HCT116 (cell line): ENCODE data around the gene FBXL7. TPM values are rescaled to one million over a fixed set of nuclear protein-coding genes. Genes with fewer than 3 reads are reported as not detected.
"Not testable (repeated sequence)": the region's sequence is repeated elsewhere in the genome, so short reads cannot be mapped to it uniquely, and the experiment has no call there.

Source experiments
- ATAC-seq: fragments of 200-7000 bp; cut with Tn5 transposase; 2 replicates; pipeline ENCODE4 v1.9.1; 2020; ENCODE audit warnings: mild to moderate bottlenecking, moderate library complexity
- BruUV-seq: library from RNA; stranded (reverse); fragments of 400-500 nt; replicated peaks from 2 replicates; lab custom pipeline; 2021; lab: Mats Ljungman, UMichigan
- CTCF ChIA-PET: fragments of 300-600 bp; sonication (Branson Sonifier 250); formaldehyde crosslinking; loops from one replicate; lab custom pipeline; 2021; ENCODE audit warnings: antibody characterized with exemption; lab: Charles Lee
- POLR2A ChIA-PET: fragments of 300-600, 350-600 bp; sonication (Branson Sonifier 250); formaldehyde crosslinking; loops from one replicate; lab custom pipeline; 2021; ENCODE audit warnings: antibody characterized with exemption; lab: Charles Lee
- RAD21 ChIA-PET, 2 experiments: fragments of 300-600 bp; sonication (Branson Sonifier 250); formaldehyde crosslinking; loops; one replicate each; lab custom pipeline; 2023; ENCODE audit warnings: low total read pairs in 2 of 2; ENCODE audit not compliant: uncharacterized antibody in 2 of 2, unreplicated experiment in 2 of 2, low non-redundant PET in 1 of 2; lab: Charles Lee
- DNase-seq: peaks from one replicate; pipeline ENCODE4 v3.0.0-alpha.2; 2010; ENCODE audit warnings: low read depth, low spot score
- H2AFZ ChIP-seq: fragments of 200-600 bp; shearing (Covaris generic), sonication (generic); 2 replicates; pipeline ENCODE4 v1.6.1; 2017; ENCODE audit warnings: low read depth, mixed run types, mixed read lengths, antibody characterized with exemption, low read length; ENCODE audit not compliant: poor library complexity, severe bottlenecking
- H3K27ac ChIP-seq: 2 replicates; pipeline ENCODE4 v1.5.1; 2012; ENCODE audit warnings: low read depth, low read length
- H3K27me3 ChIP-seq: fragments of 200-600 bp; sonication (generic); 2 replicates; pipeline ENCODE4 v1.6.1; 2016; ENCODE audit warnings: mixed run types, low read length, mixed read lengths; ENCODE audit not compliant: insufficient read depth
- H3K36me3 ChIP-seq, 2 experiments: fragments of 200-500 bp in 1 of 2; fragments of 200-600 bp in 1 of 2; sonication (Bioruptor generic) in 1 of 2; sonication (generic) in 1 of 2; 2 replicates each; pipeline versions ENCODE4 v1.5.1 to v1.6.1; 2014 to 2016; ENCODE audit warnings: low read length in 2 of 2, inconsistent platforms in 1 of 2, mixed read lengths in 1 of 2, mixed run types in 1 of 2; ENCODE audit not compliant: insufficient read depth in 2 of 2, control insufficient read depth in 1 of 2
- H3K4me1 ChIP-seq, 2 experiments: fragments of 200-600 bp in 1 of 2; sonication (generic) in 1 of 2; 2 replicates each; pipeline versions ENCODE4 v1.5.1 to v1.6.1; 2012 to 2017; ENCODE audit warnings: low read length in 2 of 2, inconsistent platforms in 1 of 2, mild to moderate bottlenecking in 1 of 2, mixed read lengths in 1 of 2, mixed run types in 1 of 2, moderate library complexity in 1 of 2; ENCODE audit not compliant: insufficient read depth in 2 of 2, control insufficient read depth in 1 of 2
- H3K4me2 ChIP-seq: fragments of 200-600 bp; sonication (generic); 2 replicates; pipeline ENCODE4 v1.6.1; 2017; ENCODE audit warnings: mixed run types, low read length, mixed read lengths
- H3K4me3 ChIP-seq, 2 experiments: fragments of 200-600 bp in 1 of 2; sonication (generic) in 1 of 2; replicated peaks in 1 of 2; 2 replicates each; pipeline ENCODE4 v1.5.1; 2011 to 2016; ENCODE audit warnings: low read length in 2 of 2, control low read depth in 1 of 2, low read depth in 1 of 2, mild to moderate bottlenecking in 1 of 2, mixed read lengths in 1 of 2, mixed run types in 1 of 2
- H3K79me2 ChIP-seq: fragments of 200-600 bp; sonication (generic); 2 replicates; pipeline ENCODE4 v1.6.1; 2017; ENCODE audit warnings: mild to moderate bottlenecking, mixed run types, low read length, moderate library complexity, mixed read lengths; ENCODE audit not compliant: insufficient read depth
- H3K9ac ChIP-seq: fragments of 200-600 bp; sonication (generic); 2 replicates; pipeline ENCODE4 v1.6.1; 2016; ENCODE audit warnings: low read length, mixed read lengths
- H3K9me2 ChIP-seq: fragments of 200-600 bp; sonication (generic), shearing (Covaris generic); 2 replicates; pipeline ENCODE4 v1.6.1; 2017; ENCODE audit warnings: mixed run types, mild to moderate bottlenecking, moderate library complexity; ENCODE audit not compliant: insufficient read depth
- H3K9me3 ChIP-seq, 2 experiments: fragments of 200-500 bp in 1 of 2; fragments of 200-600 bp in 1 of 2; sonication (Bioruptor generic) in 1 of 2; sonication (generic) in 1 of 2; 2 replicates each; pipeline ENCODE4 v1.6.1; 2014 to 2017; ENCODE audit warnings: low read length in 2 of 2, mixed read lengths in 2 of 2, inconsistent platforms in 1 of 2, low read depth in 1 of 2, mild to moderate bottlenecking in 1 of 2, mixed run types in 1 of 2, moderate library complexity in 1 of 2; ENCODE audit not compliant: control insufficient read depth in 1 of 2, insufficient read depth in 1 of 2
- H4K20me1 ChIP-seq: fragments of 200-600 bp; sonication (generic), shearing (Covaris generic); 2 replicates; pipeline ENCODE4 v1.6.1; 2017; ENCODE audit warnings: mixed run types, mild to moderate bottlenecking, moderate library complexity; ENCODE audit not compliant: insufficient read depth
- ATF3 ChIP-seq: IDR thresholded peaks from 2 replicates; pipeline ENCODE4 v1.6.1; 2012
- CEBPB ChIP-seq: IDR thresholded peaks from 2 replicates; pipeline ENCODE4 v1.6.1; 2012; ENCODE audit warnings: low read depth
- EGR1 ChIP-seq: IDR thresholded peaks from 2 replicates; pipeline ENCODE4 v1.6.1; 2012; ENCODE audit warnings: low read depth
- ELF1 ChIP-seq: IDR thresholded peaks from 2 replicates; pipeline ENCODE4 v1.6.1; 2012; ENCODE audit warnings: low read depth, borderline replicate concordance
- FOSL1 ChIP-seq: IDR thresholded peaks from 2 replicates; pipeline ENCODE4 v1.6.1; 2012; ENCODE audit warnings: low read depth
- JUND ChIP-seq: IDR thresholded peaks from 2 replicates; pipeline ENCODE4 v1.6.1; 2012
- POLR2A ChIP-seq: IDR thresholded peaks from 2 replicates; pipeline ENCODE4 v1.7.0; 2011; ENCODE audit warnings: borderline replicate concordance; ENCODE audit not compliant: insufficient read depth, insufficient read length; ENCODE audit errors: extremely low read depth
- POLR2AphosphoS5 ChIP-seq: IDR thresholded peaks from 2 replicates; pipeline ENCODE4 v1.6.1; 2011; ENCODE audit warnings: mild to moderate bottlenecking, low read depth, low read length, moderate library complexity
- RAD21 ChIP-seq: IDR thresholded peaks from 2 replicates; pipeline ENCODE4 v1.6.1; 2012; ENCODE audit warnings: low read depth, mild to moderate bottlenecking
- SP1 ChIP-seq: IDR thresholded peaks from 2 replicates; pipeline ENCODE4 v1.6.1; 2012; ENCODE audit warnings: low read depth
- SRF ChIP-seq: IDR thresholded peaks from 2 replicates; pipeline ENCODE4 v1.6.1; 2012; ENCODE audit warnings: low read depth
- YY1 ChIP-seq: IDR thresholded peaks from 2 replicates; pipeline ENCODE4 v1.6.1; 2011; ENCODE audit warnings: low read length, low read depth, moderate library complexity, mild to moderate bottlenecking; ENCODE audit not compliant: insufficient replicate concordance; ENCODE audit errors: extremely low read depth
- ZFX ChIP-seq: fragments of 450-650 bp; IDR thresholded peaks from 2 replicates; pipeline ENCODE4 v1.6.1; 2017
- ZNF274 ChIP-seq: fragments of 200-500 bp; sonication (Bioruptor generic); IDR thresholded peaks from 2 replicates; pipeline ENCODE4 v1.6.1; 2014; ENCODE audit warnings: mild to moderate bottlenecking, low read depth, low read length, inconsistent platforms
- intact Hi-C: fragments of 100-400 bp; cut with micrococcal nuclease; formaldehyde crosslinking; loops from 2 replicates; pipeline ENCODE4 v1.10.0; 2022
- total RNA-seq: library from RNA; stranded (reverse); gene quantifications from one replicate; pipeline ENCODE4 v1.2.1, GENCODE V29; 2021; ENCODE audit not compliant: unreplicated experiment

FBXL7 gene
- total RNA-seq, 1 experiment from 2014 or later = 0.05 TPM

GRCh38 chr5:15872259-15872658 is 372.3 kb downstream of the FBXL7 start:
- H3K4me1 ChIP-seq, RAD21 ChIA-PET, DNase-seq, CTCF ChIA-PET, H2AFZ ChIP-seq, BruUV-seq, ATAC-seq, H3K9me2 ChIP-seq, H3K27ac ChIP-seq, H3K4me3 ChIP-seq, H3K36me3 ChIP-seq, H3K4me2 ChIP-seq, H4K20me1 ChIP-seq, POLR2A ChIA-PET, H3K9ac ChIP-seq, H3K27me3 ChIP-seq, intact Hi-C loops, H3K79me2 ChIP-seq: not testable (repeated sequence)
- H3K9me3 ChIP-seq = peaks cover 0 to 12% of the 10 kb centered on the region in 2 experiments; a peak in 2 of 4 replicates

- Histone ChIP-seq H4K20me1 (no peaks in the 10 kb centered on the region), H3K27me3 (no peaks in the 10 kb centered on the region), H3K9me2 (no peaks in the 10 kb centered on the region), H3K27ac (no peak overlapping the region), H3K4me1 (no peaks in the 10 kb centered on the region), H3K9ac (no peak overlapping the region), H3K4me2 (no peak overlapping the region), H3K9me3 (peaks cover 0 to 13% of the 10 kb centered on the region in 2 experiments; a peak in 2 of 4 replicates), H3K4me3 (no peak overlapping the region), H2AFZ (no peak overlapping the region), H3K79me2 (no peaks in the 10 kb centered on the region), H3K36me3 (no peaks in the 10 kb centered on the region)
- no peak for TF ChIP-seq SP1
- RAD21 ChIA-PET = no interaction called here
- intact Hi-C loops = no loop called here
- no peak for ATAC-seq
- no TSS peak for BruUV-seq
- POLR2A ChIA-PET = no interaction called here
- CTCF ChIA-PET = no interaction called here
- DNase-seq = no peak
Measured at GRCh38 chr5:15877914-15878313, 377.9 kb downstream of the FBXL7 start.

GRCh38 chr5:15880201-15880600 is 380.2 kb downstream of the FBXL7 start:
- no TSS peak for BruUV-seq
- no peaks in the 10 kb centered on the region for H3K79me2 ChIP-seq
- TF ChIP-seq ZNF274 = no peak
- no peak for TF ChIP-seq FOSL1
- no peak for TF ChIP-seq EGR1
- no peak for TF ChIP-seq JUND
- TF ChIP-seq ELF1 = no peak
- no peak for TF ChIP-seq YY1
- TF ChIP-seq POLR2A = no peak
- no peak for TF ChIP-seq ATF3
- TF ChIP-seq ZFX = no peak
- TF ChIP-seq RAD21 = no peak
- no peak for TF ChIP-seq SP1
- no peak for TF ChIP-seq SRF
- TF ChIP-seq CEBPB = no peak
- no peak for TF ChIP-seq POLR2AphosphoS5
- no peaks in the 10 kb centered on the region for H3K27me3 ChIP-seq
- intact Hi-C loops = no loop called here
- H3K9me3 ChIP-seq = peaks cover 7 to 24% of the 10 kb centered on the region in 2 experiments; a peak in 2 of 4 replicates
- DNase-seq = no peak
- no peaks in the 10 kb centered on the region for H3K9me2 ChIP-seq
- H3K27ac ChIP-seq = no peak overlapping the region
- H3K4me2 ChIP-seq = no peak overlapping the region
- H3K4me1 ChIP-seq = no peaks in the 10 kb centered on the region
- no peaks in the 10 kb centered on the region for H3K36me3 ChIP-seq
- H3K9ac ChIP-seq = no peak overlapping the region
- RAD21 ChIA-PET = no interaction called here
- POLR2A ChIA-PET = no interaction called here
- CTCF ChIA-PET = no interaction called here
- no peak overlapping the region for H2AFZ ChIP-seq
- H3K4me3 ChIP-seq = no peak overlapping the region
- no peak for ATAC-seq
- no peaks in the 10 kb centered on the region for H4K20me1 ChIP-seq
